Measurements from ENCODE around the gene ZBTB34. TPM values are rescaled to one million over a fixed set of nuclear protein-coding genes. Genes with fewer than 3 reads are reported as not detected.
A peak's percentile ranks its signal among the peaks of the same experiment; 100 is the strongest.

ZBTB34 gene
- total and polyA plus RNA-seq, 8 donors: 9.9 to 25.3 (median 23.9) TPM

DNA sequence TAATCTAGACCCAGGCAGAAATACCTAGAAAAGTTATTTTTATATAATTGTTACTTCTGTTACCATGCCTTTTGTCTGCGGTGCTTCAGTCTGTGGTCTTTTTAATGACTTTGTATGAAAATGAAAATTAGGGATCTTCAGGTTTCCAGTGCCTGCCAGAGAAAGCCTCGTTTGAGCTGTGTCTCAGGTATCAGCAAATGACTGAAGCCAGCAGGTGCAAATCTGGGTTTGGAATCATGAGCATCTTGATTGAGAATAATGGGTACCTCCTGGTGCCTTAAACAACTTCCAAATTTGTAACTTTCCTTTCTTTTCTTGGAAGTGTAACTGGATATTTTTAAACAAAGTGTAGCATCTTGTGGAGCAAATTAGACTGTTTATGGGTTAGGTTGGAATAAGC lies 4.3 kb downstream of the ZBTB34 start:
- ATAC-seq (no peak), DNase-seq (no peak)
- Histone ChIP-seq H3K4me3 (no peak overlapping the region), H3K27ac (no peak overlapping the region), H3K9me3 (no peaks in the 10 kb centered on the region), H3K27me3 (no peaks in the 10 kb centered on the region), H3K36me3 (peaks cover 0 to 39% of the 10 kb centered on the region in 2 donors), H3K4me1 (peaks cover 24 to 41% of the 10 kb centered on the region in 2 donors)
- TF ChIP-seq, protein P1, sequence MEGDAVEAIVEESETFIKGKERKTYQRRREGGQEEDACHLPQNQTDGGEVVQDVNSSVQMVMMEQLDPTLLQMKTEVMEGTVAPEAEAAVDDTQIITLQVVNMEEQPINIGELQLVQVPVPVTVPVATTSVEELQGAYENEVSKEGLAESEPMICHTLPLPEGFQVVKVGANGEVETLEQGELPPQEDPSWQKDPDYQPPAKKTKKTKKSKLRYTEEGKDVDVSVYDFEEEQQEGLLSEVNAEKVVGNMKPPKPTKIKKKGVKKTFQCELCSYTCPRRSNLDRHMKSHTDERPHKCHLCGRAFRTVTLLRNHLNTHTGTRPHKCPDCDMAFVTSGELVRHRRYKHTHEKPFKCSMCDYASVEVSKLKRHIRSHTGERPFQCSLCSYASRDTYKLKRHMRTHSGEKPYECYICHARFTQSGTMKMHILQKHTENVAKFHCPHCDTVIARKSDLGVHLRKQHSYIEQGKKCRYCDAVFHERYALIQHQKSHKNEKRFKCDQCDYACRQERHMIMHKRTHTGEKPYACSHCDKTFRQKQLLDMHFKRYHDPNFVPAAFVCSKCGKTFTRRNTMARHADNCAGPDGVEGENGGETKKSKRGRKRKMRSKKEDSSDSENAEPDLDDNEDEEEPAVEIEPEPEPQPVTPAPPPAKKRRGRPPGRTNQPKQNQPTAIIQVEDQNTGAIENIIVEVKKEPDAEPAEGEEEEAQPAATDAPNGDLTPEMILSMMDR (IDR thresholded peaks at IDR 0.05): no peak
- intact Hi-C loops (cut with DNase I): no loop called here

DNA sequence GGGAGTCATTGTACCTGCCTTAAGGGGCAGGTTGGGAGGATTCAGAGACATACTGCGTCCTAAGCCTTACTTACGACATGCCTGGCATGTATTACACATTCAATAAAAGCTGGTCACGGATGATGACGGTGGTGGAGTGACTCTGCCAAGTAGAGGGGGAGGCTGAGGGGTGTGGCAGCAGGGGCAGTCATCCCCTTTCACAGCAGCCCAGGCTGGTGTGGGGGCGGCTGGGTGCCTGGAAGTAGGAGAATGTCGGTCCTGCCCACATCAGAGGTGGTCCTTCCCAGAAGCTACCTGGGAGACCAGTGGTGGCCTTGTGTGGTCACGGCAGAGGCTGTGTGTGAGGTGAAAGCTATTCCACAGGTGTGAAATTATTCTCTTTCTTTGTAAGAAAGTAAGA lies 8.9 kb downstream of the ZBTB34 start:
- Histone ChIP-seq H3K27ac (no peak overlapping the region), H3K9me3 (no peaks in the 10 kb centered on the region), H3K27me3 (no peaks in the 10 kb centered on the region), H3K4me3 (no peak overlapping the region), H3K4me1 (peaks cover 5 to 13% of the 10 kb centered on the region in 2 donors), H3K36me3 (peaks cover 0 to 32% of the 10 kb centered on the region in 2 donors)
- DNase-seq (no peak), ATAC-seq (no peak)
- intact Hi-C loops (cut with DNase I): no loop called here
- TF ChIP-seq, protein P1 (IDR thresholded peaks at IDR 0.05): no peak

DNA sequence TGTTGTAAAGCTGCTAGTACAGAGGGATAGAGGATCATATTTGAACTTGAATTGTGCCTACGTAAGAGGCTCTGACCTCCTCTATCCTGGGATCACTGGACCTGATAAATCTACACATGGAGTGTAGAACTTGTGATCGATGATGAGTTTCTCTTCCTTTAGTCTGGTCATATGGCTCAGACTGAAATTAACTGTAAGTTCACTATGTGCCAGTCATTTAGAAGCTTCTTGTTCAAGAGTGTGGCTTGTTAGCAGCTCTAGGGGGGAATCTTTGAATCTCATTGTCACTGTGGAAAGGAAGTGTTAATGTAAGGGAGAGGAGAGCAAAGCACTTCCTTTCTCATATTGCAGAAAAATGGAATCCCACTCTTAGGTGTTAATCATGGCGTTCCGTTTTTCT lies 12.1 kb downstream of the ZBTB34 start:
- intact Hi-C loops (cut with DNase I): no loop called here
- Histone ChIP-seq H3K27ac (no peak overlapping the region), H3K4me3 (no peak overlapping the region), H3K36me3 (peaks cover 0 to 14% of the 10 kb centered on the region in 2 donors), H3K4me1 (peaks cover 0 to 25% of the 10 kb centered on the region in 2 donors), H3K27me3 (no peaks in the 10 kb centered on the region), H3K9me3 (no peaks in the 10 kb centered on the region)
- DNase-seq (no peak), ATAC-seq (no peak)
- TF ChIP-seq, protein P1 (IDR thresholded peaks at IDR 0.05): no peak

DNA sequence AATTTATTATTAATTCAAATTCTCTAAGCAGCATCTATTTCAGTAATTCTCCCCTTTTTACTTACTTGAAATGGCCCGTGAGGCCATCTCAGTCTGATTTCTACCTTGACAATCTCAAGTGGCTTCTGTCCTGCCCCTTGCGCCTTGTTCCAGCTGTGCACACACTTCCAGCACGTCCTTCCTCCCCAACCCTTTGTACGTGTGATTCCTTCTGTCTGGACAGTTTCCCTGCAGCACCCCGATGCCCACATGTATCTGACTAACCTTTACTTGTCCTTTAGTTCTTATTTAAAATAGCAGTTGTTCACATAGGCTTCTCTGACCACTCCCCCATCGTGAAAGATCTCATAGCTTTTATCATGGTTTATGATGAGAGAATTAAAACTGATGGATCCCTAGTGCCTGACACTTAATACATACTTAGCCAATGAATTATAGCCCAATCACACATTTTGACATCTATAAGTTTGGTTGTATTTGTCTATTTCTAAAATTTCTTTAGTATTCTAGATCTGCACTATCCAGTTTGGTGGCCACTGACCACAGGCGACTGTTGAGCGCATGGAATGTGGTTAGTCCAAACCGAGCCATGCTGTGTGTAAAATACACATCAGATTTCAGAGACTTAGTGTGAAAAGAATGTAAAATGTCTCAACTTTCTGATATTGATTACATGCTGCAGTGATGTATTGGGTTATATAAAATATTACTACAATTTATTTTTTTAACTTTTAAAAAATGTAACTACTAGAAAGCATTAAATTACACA lies 14.3 kb downstream of the ZBTB34 start:
- ATAC-seq: peak; percentile 53

More for the DNA sequence above, 14.3 kb downstream of the ZBTB34 start:
- TF ChIP-seq, protein P1 (IDR thresholded peaks at IDR 0.05): no peak
- intact Hi-C loops (cut with DNase I): no loop called here
- DNase-seq: no peak
- Histone ChIP-seq H3K4me3 (no peak overlapping the region), H3K9me3 (no peaks in the 10 kb centered on the region), H3K4me1 (peaks cover 0 to 25% of the 10 kb centered on the region in 2 donors), H3K36me3 (peaks cover 0 to 23% of the 10 kb centered on the region in 2 donors), H3K27ac (no peak overlapping the region), H3K27me3 (no peaks in the 10 kb centered on the region)

All from left lung (tissue), 10 donors.